ENCODE measurements around the gene ZWILCH. TPM values are rescaled to one million over a fixed set of nuclear protein-coding genes. Genes with fewer than 3 reads are reported as not detected.

The ZWILCH gene
- total and polyA plus RNA-seq, 4 donors: 2.3 to 6.6 (median 4.8) TPM

DNA sequence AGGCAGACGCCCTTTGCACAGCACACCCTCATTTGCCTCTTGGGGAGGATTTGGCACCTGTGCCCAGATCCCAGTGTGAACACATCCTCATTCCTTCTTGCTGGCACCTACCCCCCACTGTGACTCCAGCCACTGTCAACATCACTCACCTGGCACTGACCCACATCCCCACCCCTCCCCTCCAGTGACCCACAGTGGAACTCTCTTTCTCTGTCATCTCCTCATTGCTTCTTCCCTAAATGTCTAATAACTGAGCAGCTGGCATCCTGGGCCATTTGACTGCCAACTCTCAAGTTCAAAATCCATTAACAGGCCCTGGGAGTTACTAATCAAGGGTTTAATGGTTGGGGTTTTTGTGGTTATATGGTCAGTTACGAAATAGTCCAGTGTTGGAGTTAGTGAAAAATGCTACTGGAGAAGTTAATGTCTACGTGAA, 22.0 kb upstream of the ZWILCH start:
- peaks cover 0 to 8% of the 10 kb centered on the region in 2 donors for H3K36me3 ChIP-seq (ENCODE audit: control insufficient read depth in 1 of 2, insufficient read depth in 2 of 2, low read length in 1 of 2)
- H3K27me3 ChIP-seq (ENCODE audit: control insufficient read depth in 1 of 2, insufficient read depth in 2 of 2, low read length in 1 of 2): no peaks in the 10 kb centered on the region
- intact Hi-C loops (cut with DNase I): no loop called here
- DNase-seq: no peak
- no peaks in the 10 kb centered on the region for H3K4me1 ChIP-seq (ENCODE audit: control insufficient read depth in 1 of 2, insufficient read depth in 2 of 2, low read length in 2 of 2)
- H3K9me3 ChIP-seq (ENCODE audit: control insufficient read depth, low read length): no peaks in the 10 kb centered on the region
- ATAC-seq (ENCODE audit: low FRiP score): peak; percentile 36
- H3K27ac ChIP-seq (ENCODE audit: low read depth in 1 of 2, low read length in 2 of 2): no peak overlapping the region
- no peak overlapping the region for H3K4me3 ChIP-seq (ENCODE audit: low read length in 2 of 2)
- WGBS, 2 donors: 81 to 83% methylated on average over 3 of the region's 3 CpGs

DNA sequence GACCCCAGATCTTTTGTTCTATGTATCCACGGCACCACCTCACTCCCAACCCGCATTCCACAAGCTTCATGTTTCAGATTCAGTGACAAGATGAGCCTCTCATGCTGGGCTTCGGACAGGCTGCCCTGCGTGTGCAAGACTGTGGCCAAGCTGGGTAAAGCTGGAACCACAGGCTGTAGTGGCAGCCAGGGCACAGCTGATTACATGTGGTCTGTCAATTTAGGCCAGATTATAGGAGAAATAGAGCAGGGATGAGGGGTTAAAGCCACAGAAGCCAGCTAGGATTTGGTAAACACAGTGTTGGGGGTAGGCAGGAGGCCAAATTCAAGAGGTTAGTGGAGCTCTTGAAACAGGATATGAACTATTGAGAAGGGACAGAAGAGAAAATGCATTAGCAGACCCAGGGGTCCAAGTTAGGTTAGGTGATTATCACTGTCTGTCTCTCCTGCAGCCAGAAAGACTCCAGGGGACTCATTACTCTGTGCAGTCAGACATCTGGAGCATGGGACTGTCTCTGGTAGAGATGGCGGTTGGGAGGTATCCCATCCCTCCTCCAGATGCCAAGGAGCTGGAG, 20.5 kb upstream of the ZWILCH start:
- H3K27ac ChIP-seq (ENCODE audit: low read depth in 1 of 2, low read length in 2 of 2): no peak overlapping the region
- H3K9me3 ChIP-seq (ENCODE audit: control insufficient read depth, low read length): no peaks in the 10 kb centered on the region
- no peak overlapping the region for H3K4me3 ChIP-seq (ENCODE audit: low read length in 2 of 2)
- no peaks in the 10 kb centered on the region for H3K4me1 ChIP-seq (ENCODE audit: control insufficient read depth in 1 of 2, insufficient read depth in 2 of 2, low read length in 2 of 2)
- intact Hi-C loops (cut with DNase I): no loop called here
- ATAC-seq (ENCODE audit: low FRiP score) (no peak), DNase-seq (no peak)
- peaks cover 0 to 8% of the 10 kb centered on the region in 2 donors for H3K36me3 ChIP-seq (ENCODE audit: control insufficient read depth in 1 of 2, insufficient read depth in 2 of 2, low read length in 1 of 2)
- WGBS, 2 donors: 94 to 97% methylated on average over 5 of the region's 5 CpGs
- no peaks in the 10 kb centered on the region for H3K27me3 ChIP-seq (ENCODE audit: control insufficient read depth in 1 of 2, insufficient read depth in 2 of 2, low read length in 1 of 2)

GRCh38 chr15:66486887-66487286, 18.2 kb upstream of the ZWILCH start:
- Histone ChIP-seq H3K9me3 (ENCODE audit: control insufficient read depth, low read length) (no peaks in the 10 kb centered on the region), H3K27ac (ENCODE audit: low read depth in 1 of 2, low read length in 2 of 2) (no peak overlapping the region), H3K4me3 (ENCODE audit: low read length in 2 of 2) (no peak overlapping the region), H3K27me3 (ENCODE audit: control insufficient read depth in 1 of 2, insufficient read depth in 2 of 2, low read length in 1 of 2) (no peaks in the 10 kb centered on the region), H3K4me1 (ENCODE audit: control insufficient read depth in 1 of 2, insufficient read depth in 2 of 2, low read length in 2 of 2) (no peaks in the 10 kb centered on the region), H3K36me3 (ENCODE audit: control insufficient read depth in 1 of 2, insufficient read depth in 2 of 2, low read length in 1 of 2) (peaks cover 0 to 8% of the 10 kb centered on the region in 2 donors)
- DNase-seq: no peak
- intact Hi-C loops (cut with DNase I): no loop called here
- no peak for ATAC-seq (ENCODE audit: low FRiP score)
- 88 to 94% methylated on average over 3 of the region's 3 CpGs for WGBS, 2 donors

- intact Hi-C loops (cut with DNase I): no loop called here
- no peak for DNase-seq
- Histone ChIP-seq H3K9me3 (ENCODE audit: control insufficient read depth, low read length) (no peaks in the 10 kb centered on the region), H3K4me3 (ENCODE audit: low read length in 2 of 2) (no peak overlapping the region), H3K27me3 (ENCODE audit: control insufficient read depth in 1 of 2, insufficient read depth in 2 of 2, low read length in 1 of 2) (no peaks in the 10 kb centered on the region), H3K36me3 (ENCODE audit: control insufficient read depth in 1 of 2, insufficient read depth in 2 of 2, low read length in 1 of 2) (peaks cover 0 to 4% of the 10 kb centered on the region in 2 donors), H3K4me1 (ENCODE audit: control insufficient read depth in 1 of 2, insufficient read depth in 2 of 2, low read length in 2 of 2) (no peaks in the 10 kb centered on the region), H3K27ac (ENCODE audit: low read depth in 1 of 2, low read length in 2 of 2) (no peak overlapping the region)
- WGBS, 2 donors: 91 to 94% methylated on average over 5 of the region's 5 CpGs
- no peak for ATAC-seq (ENCODE audit: low FRiP score)
Observed at GRCh38 chr15:66488525-66488924, 16.6 kb upstream of the ZWILCH start.

DNA sequence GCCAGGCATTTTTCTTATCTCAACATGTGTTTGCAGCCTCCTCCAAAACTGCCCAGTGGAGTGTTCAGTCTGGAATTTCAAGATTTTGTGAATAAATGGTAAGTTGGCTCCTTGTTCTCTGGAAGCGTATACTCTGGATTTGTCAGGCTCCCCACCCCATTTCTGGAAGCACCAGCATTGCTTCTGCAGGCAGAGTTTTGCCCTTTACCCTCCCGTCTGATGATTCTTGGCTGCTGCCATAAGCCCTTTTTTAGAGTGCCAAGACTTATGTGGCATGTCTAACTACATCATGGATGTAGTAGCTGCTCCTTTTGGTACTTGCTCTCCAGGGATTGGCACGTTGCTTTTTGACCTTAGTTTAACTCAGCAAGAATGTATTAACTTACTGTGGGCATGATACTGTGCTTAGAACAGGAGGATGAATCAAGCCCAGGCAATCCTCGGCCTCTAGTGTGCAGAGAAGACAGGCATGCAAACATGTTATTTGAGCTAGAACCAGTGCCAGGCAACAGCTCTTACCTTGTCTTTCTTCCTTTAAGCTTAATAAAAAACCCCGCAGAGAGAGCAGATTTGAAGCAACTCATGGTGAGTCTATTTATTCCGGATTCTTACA, 15.8 kb upstream of the ZWILCH start:
- DNase-seq (no peak), ATAC-seq (ENCODE audit: low FRiP score) (no peak)
- Histone ChIP-seq H3K27ac (ENCODE audit: low read depth in 1 of 2, low read length in 2 of 2) (no peak overlapping the region), H3K27me3 (ENCODE audit: control insufficient read depth in 1 of 2, insufficient read depth in 2 of 2, low read length in 1 of 2) (no peaks in the 10 kb centered on the region), H3K4me3 (ENCODE audit: low read length in 2 of 2) (no peak overlapping the region), H3K36me3 (ENCODE audit: control insufficient read depth in 1 of 2, insufficient read depth in 2 of 2, low read length in 1 of 2) (peaks cover 0 to 5% of the 10 kb centered on the region in 2 donors), H3K9me3 (ENCODE audit: control insufficient read depth, low read length) (no peaks in the 10 kb centered on the region), H3K4me1 (ENCODE audit: control insufficient read depth in 1 of 2, insufficient read depth in 2 of 2, low read length in 2 of 2) (no peaks in the 10 kb centered on the region)
- intact Hi-C loops (cut with DNase I): no loop called here
- 37 to 41% methylated on average over 6 of the region's 6 CpGs for whole genome bisulfite sequencing, 2 donors

DNA sequence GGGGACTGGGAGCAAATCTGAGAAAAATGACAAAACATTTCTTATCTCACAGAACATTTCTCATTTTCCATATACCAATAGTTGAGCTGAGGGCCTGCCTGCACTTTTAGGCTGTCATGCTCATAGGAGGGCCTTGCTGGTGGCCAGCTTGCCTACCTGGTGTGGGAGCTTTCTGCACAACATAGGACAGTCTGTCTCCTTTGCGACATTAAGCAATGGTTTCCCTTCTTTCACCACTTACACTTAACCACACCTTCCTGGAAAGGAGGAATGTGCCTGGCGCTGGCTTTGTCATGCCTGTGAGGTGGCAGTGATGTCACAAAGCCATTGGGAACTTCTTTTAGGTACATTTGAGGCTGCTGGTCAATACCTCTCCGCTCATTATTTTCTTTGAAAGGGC, 13.3 kb upstream of the ZWILCH start:
- no peak for ATAC-seq (ENCODE audit: low FRiP score)
- no peak for DNase-seq
- H3K4me3 ChIP-seq (ENCODE audit: low read length in 2 of 2): no peak overlapping the region
- H3K27me3 ChIP-seq (ENCODE audit: control insufficient read depth in 1 of 2, insufficient read depth in 2 of 2, low read length in 1 of 2): no peaks in the 10 kb centered on the region
- H3K36me3 ChIP-seq (ENCODE audit: control insufficient read depth in 1 of 2, insufficient read depth in 2 of 2, low read length in 1 of 2): peaks cover 4 to 6% of the 10 kb centered on the region in 2 donors
- WGBS, 2 donors: 93 to 94% methylated on average over 3 of the region's 3 CpGs
- no peaks in the 10 kb centered on the region for H3K9me3 ChIP-seq (ENCODE audit: control insufficient read depth, low read length)
- no peak overlapping the region for H3K27ac ChIP-seq (ENCODE audit: low read depth in 1 of 2, low read length in 2 of 2)
- intact Hi-C loops (cut with DNase I): no loop called here
- H3K4me1 ChIP-seq (ENCODE audit: control insufficient read depth in 1 of 2, insufficient read depth in 2 of 2, low read length in 2 of 2): no peaks in the 10 kb centered on the region

DNA sequence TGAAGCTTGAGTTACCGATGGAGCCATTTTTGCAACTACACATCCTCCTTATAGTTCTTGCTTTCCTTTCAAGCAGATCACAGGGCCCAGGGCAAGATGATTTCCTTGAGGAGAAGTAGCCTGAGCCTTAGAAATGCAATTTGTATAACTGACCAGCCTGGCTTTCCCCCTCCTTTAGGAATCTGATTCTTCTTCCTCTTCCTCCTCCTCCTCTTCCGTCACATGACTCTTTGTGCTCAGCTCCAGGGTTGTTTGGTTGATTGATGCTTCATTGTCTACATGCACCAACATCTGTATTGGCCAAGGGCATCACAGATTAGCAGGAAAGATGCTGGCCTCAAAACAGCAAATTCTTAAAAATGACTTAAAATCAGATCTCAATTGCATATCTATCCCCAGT, 10.9 kb upstream of the ZWILCH start:
- no peak overlapping the region for H3K4me3 ChIP-seq (ENCODE audit: low read length in 2 of 2)
- DNase-seq (no peak), ATAC-seq (ENCODE audit: low FRiP score) (no peak)
- WGBS, 2 donors: 83 to 88% methylated on average over 2 of the region's 2 CpGs
- H3K4me1 ChIP-seq (ENCODE audit: control insufficient read depth in 1 of 2, insufficient read depth in 2 of 2, low read length in 2 of 2): no peaks in the 10 kb centered on the region
- peaks cover 4 to 6% of the 10 kb centered on the region in 2 donors for H3K36me3 ChIP-seq (ENCODE audit: control insufficient read depth in 1 of 2, insufficient read depth in 2 of 2, low read length in 1 of 2)
- H3K27ac ChIP-seq (ENCODE audit: low read depth in 1 of 2, low read length in 2 of 2): no peak overlapping the region
- intact Hi-C loops (cut with DNase I): no loop called here
- H3K9me3 ChIP-seq (ENCODE audit: control insufficient read depth, low read length): no peaks in the 10 kb centered on the region
- H3K27me3 ChIP-seq (ENCODE audit: control insufficient read depth in 1 of 2, insufficient read depth in 2 of 2, low read length in 1 of 2): no peaks in the 10 kb centered on the region

- DNase-seq: no peak
- WGBS, 2 donors: 19 to 20% methylated on average over 17 of the region's 17 CpGs
- no peak for ATAC-seq (ENCODE audit: low FRiP score)
- peaks cover 3 to 4% of the 10 kb centered on the region in 2 donors for H3K36me3 ChIP-seq (ENCODE audit: control insufficient read depth in 1 of 2, insufficient read depth in 2 of 2, low read length in 1 of 2)
- no peaks in the 10 kb centered on the region for H3K4me1 ChIP-seq (ENCODE audit: control insufficient read depth in 1 of 2, insufficient read depth in 2 of 2, low read length in 2 of 2)
- H3K27ac ChIP-seq (ENCODE audit: low read depth in 1 of 2, low read length in 2 of 2): peak overlapping the region in 1 of 2 donors; percentile 22
- H3K4me3 ChIP-seq (ENCODE audit: low read length in 2 of 2): peak overlapping the region; percentile 76 to 79
- no peaks in the 10 kb centered on the region for H3K27me3 ChIP-seq (ENCODE audit: control insufficient read depth in 1 of 2, insufficient read depth in 2 of 2, low read length in 1 of 2)
- no peaks in the 10 kb centered on the region for H3K9me3 ChIP-seq (ENCODE audit: control insufficient read depth, low read length)
- intact Hi-C loops (cut with DNase I): loop anchor here (2.0 to 5.0 kb wide), 2 partner anchors 110 kb away; partner anchors contain the start of gene MAP2K1 (in 2 of the 2)
Observed at GRCh38 chr15:66496951-66497501, 8.1 kb upstream of the ZWILCH start.

Data from aorta (tissue), 5 donors.